Activated B cell treated with CpG ODN at 0.5 μM for 24 hours (primary cell): ENCODE data around the gene FBXO39. TPM values are rescaled to one million over a fixed set of nuclear protein-coding genes. Genes with fewer than 3 reads are reported as not detected.
"Not testable (repeated sequence)": the region's sequence is repeated elsewhere in the genome, so short reads cannot be mapped to it uniquely, and the experiment has no call there.

Source experiments
- ATAC-seq: fragments of 200-7000 bp; cut with Tn5 transposase; one replicate; pipeline ENCODE4 v1.10.0; 2021; ENCODE audit warnings: low read depth, mild to moderate bottlenecking, moderate library complexity
- CTCF ChIA-PET: fragments of 350-600 bp; sonication (Branson Sonifier 250); formaldehyde crosslinking; loops from one replicate; lab custom pipeline; 2021; ENCODE audit warnings: antibody characterized with exemption; lab: Charles Lee
- POLR2A ChIA-PET: fragments of 350-600 bp; sonication (Branson Sonifier 250); formaldehyde crosslinking; loops from one replicate; lab custom pipeline; 2021; ENCODE audit warnings: antibody characterized with exemption; lab: Charles Lee
- DNase-seq: peaks from one replicate; pipeline ENCODE4 v3.0.0; 2022
- H3K27ac Mint-ChIP-seq: one replicate; pipeline ENCODE4 v1.8.0; 2020; ENCODE audit warnings: mixed read lengths
- H3K27me3 Mint-ChIP-seq: one replicate; pipeline ENCODE4 v1.8.0; 2021; ENCODE audit warnings: mixed read lengths
- H3K36me3 Mint-ChIP-seq: one replicate; pipeline ENCODE4 v1.8.0; 2021; ENCODE audit warnings: low read depth, mixed read lengths
- H3K4me1 Mint-ChIP-seq: one replicate; pipeline ENCODE4 v1.8.0; 2021; ENCODE audit warnings: mixed read lengths
- H3K4me3 Mint-ChIP-seq: one replicate; pipeline ENCODE4 v1.8.0; 2020; ENCODE audit warnings: mild to moderate bottlenecking, mixed read lengths
- H3K9me3 Mint-ChIP-seq: one replicate; pipeline ENCODE4 v1.8.0; 2020; ENCODE audit warnings: mixed read lengths
- intact Hi-C: fragments of 100-400 bp; cut with micrococcal nuclease; formaldehyde crosslinking; loops from one replicate; pipeline ENCODE4 v1.15.1; 2024
- total RNA-seq: library from RNA; stranded (reverse); gene quantifications from 2 replicates; pipeline ENCODE4 v1.2.3, GENCODE V29; 2022
- TF ChIP-seq, protein P1 (sequence below): fragments of 200-600 bp; IDR thresholded peaks from one replicate; pipeline ENCODE4 v1.8.0; 2022; ENCODE audit warnings: antibody characterized with exemption, mild to moderate bottlenecking

Gene FBXO39
- total RNA-seq, result 0.12 and 0.22 TPM in 2 replicates

DNA sequence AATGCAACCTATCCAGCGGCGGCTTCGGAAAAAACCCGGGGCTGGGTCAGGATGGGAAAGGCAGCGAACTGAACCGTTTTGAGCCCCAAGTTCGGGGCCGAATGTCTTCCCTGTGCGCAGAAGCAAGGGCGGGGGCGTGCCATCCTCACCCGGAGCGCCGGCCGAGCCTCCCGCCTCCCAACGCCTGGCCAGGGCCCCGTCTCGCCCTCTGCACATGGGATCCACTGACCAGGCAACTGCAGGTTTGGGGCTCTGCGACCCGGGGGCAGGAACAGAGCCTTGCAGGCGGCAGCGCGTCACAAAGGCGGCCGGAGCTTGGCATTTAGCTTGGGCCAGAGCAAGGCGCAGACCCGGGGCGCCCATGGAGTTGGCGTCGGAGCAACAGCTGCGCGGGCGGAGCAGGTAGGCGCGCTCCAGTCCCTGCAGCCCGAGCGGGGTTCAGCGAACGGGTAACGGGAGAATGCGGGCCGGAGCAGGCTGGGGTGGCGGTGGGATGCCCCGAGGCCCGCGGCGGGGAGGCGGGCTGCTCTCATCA is at the start of gene FBXO39:
Gene FBXO39, plus strand, starts transcription at position 345 of the 535 bp plus-strand sequence. CDS start 3,654 bp downstream, outside the sequence.
- TF ChIP-seq, protein P1, sequence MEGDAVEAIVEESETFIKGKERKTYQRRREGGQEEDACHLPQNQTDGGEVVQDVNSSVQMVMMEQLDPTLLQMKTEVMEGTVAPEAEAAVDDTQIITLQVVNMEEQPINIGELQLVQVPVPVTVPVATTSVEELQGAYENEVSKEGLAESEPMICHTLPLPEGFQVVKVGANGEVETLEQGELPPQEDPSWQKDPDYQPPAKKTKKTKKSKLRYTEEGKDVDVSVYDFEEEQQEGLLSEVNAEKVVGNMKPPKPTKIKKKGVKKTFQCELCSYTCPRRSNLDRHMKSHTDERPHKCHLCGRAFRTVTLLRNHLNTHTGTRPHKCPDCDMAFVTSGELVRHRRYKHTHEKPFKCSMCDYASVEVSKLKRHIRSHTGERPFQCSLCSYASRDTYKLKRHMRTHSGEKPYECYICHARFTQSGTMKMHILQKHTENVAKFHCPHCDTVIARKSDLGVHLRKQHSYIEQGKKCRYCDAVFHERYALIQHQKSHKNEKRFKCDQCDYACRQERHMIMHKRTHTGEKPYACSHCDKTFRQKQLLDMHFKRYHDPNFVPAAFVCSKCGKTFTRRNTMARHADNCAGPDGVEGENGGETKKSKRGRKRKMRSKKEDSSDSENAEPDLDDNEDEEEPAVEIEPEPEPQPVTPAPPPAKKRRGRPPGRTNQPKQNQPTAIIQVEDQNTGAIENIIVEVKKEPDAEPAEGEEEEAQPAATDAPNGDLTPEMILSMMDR, result no peak
- Mint-ChIP-seq H3K27me3 (peaks cover 29% of the 10 kb centered on the region), H3K4me3 (no peak within 1 kb of the TSS), H3K36me3 (peaks cover 43% of the 10 kb centered on the region), H3K4me1 (no peaks in the 10 kb centered on the region), H3K9me3 (peaks cover 31% of the 10 kb centered on the region), H3K27ac (no peak within 1 kb of the TSS)
- ChIA-PET CTCF (no interaction called here), POLR2A (no interaction called here)
- no peak for ATAC-seq
- DNase-seq, result no peak
- intact Hi-C loops, result no loop called here

DNA sequence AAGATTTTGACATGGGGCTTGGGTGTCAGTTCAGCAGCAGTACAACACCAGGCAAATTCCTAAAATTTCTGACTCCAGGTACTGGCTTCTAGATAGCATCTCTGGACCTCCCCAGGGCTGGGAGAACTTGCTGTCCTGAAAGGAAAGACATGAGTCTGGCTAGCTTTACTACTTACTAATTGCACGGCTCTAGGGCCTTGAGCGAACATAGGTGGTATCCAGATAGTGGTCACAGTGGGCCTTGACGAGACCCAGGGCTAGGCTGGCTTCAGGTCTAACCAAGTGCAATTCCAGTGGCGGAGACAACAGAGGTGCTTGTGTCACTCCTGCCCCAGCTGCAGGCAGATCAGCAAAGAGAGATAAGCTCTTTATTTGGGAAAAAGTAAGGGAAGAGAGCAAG is 46.5 kb upstream of the FBXO39 start:
- H3K4me1 Mint-ChIP-seq, result no peaks in the 10 kb centered on the region
- TF ChIP-seq, protein P1, result no peak
- DNase-seq (no peak), ATAC-seq (no peak)
- H3K27me3 Mint-ChIP-seq, result peaks cover 27% of the 10 kb centered on the region
- no peaks in the 10 kb centered on the region for H3K36me3 Mint-ChIP-seq
- intact Hi-C loops, result no loop called here
- ChIA-PET CTCF (no interaction called here), POLR2A (no interaction called here)
- no peak overlapping the region for H3K27ac Mint-ChIP-seq
- H3K9me3 Mint-ChIP-seq, result no peaks in the 10 kb centered on the region
- H3K4me3 Mint-ChIP-seq, result no peak overlapping the region

DNA sequence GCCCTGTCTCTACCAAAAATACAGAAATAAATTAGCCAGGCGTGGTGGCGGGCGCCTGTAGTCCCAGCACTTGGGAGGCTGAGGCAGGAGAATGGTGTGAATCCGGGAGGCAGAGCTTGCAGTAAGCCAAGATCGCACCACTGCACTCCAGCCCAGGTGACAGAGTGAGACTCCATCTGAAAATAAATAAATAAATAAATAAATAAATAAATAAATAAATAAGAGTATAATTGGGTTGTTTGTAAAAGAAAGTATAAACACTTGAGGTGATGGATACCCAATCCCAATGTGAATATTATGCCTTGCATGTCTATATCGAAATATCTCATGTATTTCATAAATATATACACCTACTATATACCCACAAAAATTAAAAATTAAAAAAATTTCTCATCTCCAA is 29.4 kb upstream of the FBXO39 start:
- CTCF ChIA-PET, result interaction anchor here (0.5 kb wide), 1 partner anchor 80 kb away, joined by 4 read pairs; no protein-coding TSS in a partner anchor
- H3K4me3 Mint-ChIP-seq, H3K9me3 Mint-ChIP-seq, H3K4me1 Mint-ChIP-seq, H3K36me3 Mint-ChIP-seq, H3K27ac Mint-ChIP-seq, ATAC-seq, POLR2A ChIA-PET, intact Hi-C loops, DNase-seq: not testable (repeated sequence)
- peaks cover 25% of the 10 kb centered on the region for H3K27me3 Mint-ChIP-seq

DNA sequence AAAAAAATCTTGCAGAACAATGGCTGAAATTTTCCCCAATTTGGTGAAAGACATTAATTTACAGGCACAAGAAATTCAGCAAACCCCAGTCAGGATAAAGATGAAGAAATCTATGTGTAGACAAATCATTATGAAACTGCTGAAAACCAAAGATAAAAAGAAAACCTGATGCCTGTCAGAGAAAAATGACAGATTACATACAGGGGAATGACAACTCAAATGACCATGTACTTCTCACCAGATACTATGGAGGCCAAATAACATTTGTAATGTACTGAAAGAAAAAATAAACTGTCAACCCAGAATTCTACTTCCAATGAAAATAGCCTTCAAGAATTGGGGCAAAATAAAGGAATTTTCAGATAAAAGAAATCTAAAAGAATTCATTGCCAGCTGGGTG is 27.4 kb upstream of the FBXO39 start:
- intact Hi-C loops, result no loop called here
- DNase-seq, result no peak
- H3K4me1 Mint-ChIP-seq, result peaks cover 4% of the 10 kb centered on the region
- H3K27ac Mint-ChIP-seq, result no peak overlapping the region
- H3K27me3 Mint-ChIP-seq, result peaks cover 19% of the 10 kb centered on the region
- TF ChIP-seq, protein P1, result no peak
- H3K4me3 Mint-ChIP-seq, result no peak overlapping the region
- ChIA-PET POLR2A (no interaction called here), CTCF (no interaction called here)
- H3K36me3 Mint-ChIP-seq, result no peaks in the 10 kb centered on the region
- H3K9me3 Mint-ChIP-seq, result no peaks in the 10 kb centered on the region
- ATAC-seq, result no peak

DNA sequence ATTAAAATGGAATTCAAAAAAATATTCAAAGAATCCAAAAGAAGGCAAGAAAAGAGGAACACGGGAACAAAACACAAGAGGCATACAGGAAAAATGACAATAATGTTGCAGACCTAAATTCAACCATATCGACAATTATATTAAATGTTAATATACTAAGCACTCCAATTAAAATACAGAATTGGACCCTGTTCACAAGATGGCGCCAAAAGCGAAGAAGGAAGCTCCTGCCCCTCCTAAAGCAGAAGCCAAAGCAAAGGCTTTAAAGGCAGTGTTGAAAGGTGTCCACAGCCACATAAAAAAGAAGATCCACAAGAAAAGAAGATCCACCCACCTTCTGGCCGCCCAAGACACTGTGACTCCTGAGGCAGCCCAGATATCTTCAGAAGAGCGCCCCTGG is 26.5 kb upstream of the FBXO39 start:
- peaks cover 4% of the 10 kb centered on the region for H3K4me1 Mint-ChIP-seq
- no peak for DNase-seq
- H3K9me3 Mint-ChIP-seq, result no peaks in the 10 kb centered on the region
- CTCF ChIA-PET, result no interaction called here
- no peaks in the 10 kb centered on the region for H3K36me3 Mint-ChIP-seq
- intact Hi-C loops, result no loop called here
- ATAC-seq, result no peak
- no peak overlapping the region for H3K4me3 Mint-ChIP-seq
- peaks cover 12% of the 10 kb centered on the region for H3K27me3 Mint-ChIP-seq
- POLR2A ChIA-PET, result interaction anchor here (0.5 kb wide), 1 partner anchor 1489 kb away, joined by 4 read pairs; no protein-coding TSS in a partner anchor
- no peak overlapping the region for H3K27ac Mint-ChIP-seq
- TF ChIP-seq, protein P1, result no peak
